Adrenal gland (tissue), 12 donors: ENCODE measurements around the gene SNN. TPM values are rescaled to one million over a fixed set of nuclear protein-coding genes. Genes with fewer than 3 reads are reported as not detected.

Experiments
- DNase-seq, 7 donors: peaks; one replicate each; pipeline ENCODE4 v3.0.0-alpha.2; 2019 to 2020
- H3K27ac ChIP-seq, 5 donors: fragments of 200-600 bp; sonication (generic) in 4 of 5; 1 replicate in 3 of 5; 2 replicates in 2 of 5; pipeline versions ENCODE4 v1.5.1 to v1.8.0; 2016 to 2020; ENCODE audit warnings: mild to moderate bottlenecking in 1 of 5
- H3K27me3 ChIP-seq: fragments of 200-600 bp; 2 replicates; pipeline ENCODE4 v1.8.0; 2021
- H3K36me3 ChIP-seq, 2 donors: fragments of 200-600 bp; replicated peaks in 1 of 2; 1 replicate in 1 of 2; 2 replicates in 1 of 2; pipeline versions ENCODE4 v1.5.1 to v1.8.0; 2018 to 2022
- H3K4me1 ChIP-seq, 2 donors: fragments of 200-600 bp; replicated peaks in 1 of 2; 1 replicate in 1 of 2; 2 replicates in 1 of 2; pipeline versions ENCODE4 v1.5.1 to v1.8.0; 2018 to 2021
- H3K4me3 ChIP-seq, 4 donors: fragments of 200-600 bp; sonication (generic) in 3 of 4; one replicate each; pipeline ENCODE4 v1.5.1; 2016 to 2018
- H3K9me3 ChIP-seq, 3 donors: fragments of 200-600 bp; sonication (generic) in 1 of 3; replicated peaks in 1 of 3; 1 replicate in 2 of 3; 2 replicates in 1 of 3; pipeline versions ENCODE4 v1.5.1 to v1.8.0; 2016 to 2021
- POLR2A ChIP-seq, 2 donors: fragments of 450-650 bp; IDR thresholded peaks; one replicate each; pipeline ENCODE4 v1.6.1; 2017; ENCODE audit warnings: antibody characterized with exemption in 2 of 2, mild to moderate bottlenecking in 2 of 2, moderate library complexity in 1 of 2
- WGBS, 4 donors: extraction: QIAGEN DNeasy Blood & Tissue Kit in 2 of 4; methylation state at CpG; one replicate each; pipeline versions ENCODE4 v1.1.5 to v1.1.7; 2013 to 2017; 5-methylcytosine and 5-hydroxymethylcytosine counted together
- intact Hi-C, 2 donors: fragments of 100-400 bp; cut with DNase I; formaldehyde crosslinking; loops; one replicate each; pipeline versions ENCODE4 v1.14.1 to v1.15.0; 2022 to 2023
- polyA plus RNA-seq, 3 donors: library from polyadenylated mRNA; stranded (reverse); fragments of 200-250 nt in 2 of 3; fragments of 350-450 nt in 1 of 3; fragmentation: Illumina TruSeq in 1 of 3; extraction: RNeasy Lipid Tissue Mini Kit (QIAGEN cat#74804) in 1 of 3; gene quantifications; one replicate each; pipeline ENCODE4 v1.2.3, GENCODE V29; 2013 to 2014
- total RNA-seq, 9 donors: library from RNA; depleted of rRNA in 4 of 9; stranded (reverse); fragments of >200 nt in 4 of 9; fragments of 120-200 nt in 1 of 9; fragmentation: NEBNext Ultra II Directional in 1 of 9; extraction: Animal tissue kit (Norgen Biotek cat#: 25700) in 1 of 9; gene quantifications; one replicate each; pipeline versions ENCODE4 v1.1.0 to v1.2.4, GENCODE V29; 2013 to 2023
- TF ChIP-seq, protein P1 (sequence below), 6 experiments: fragments of 450-650 bp in 4 of 6; fragments of 200-600 bp in 2 of 6; sonication (generic) in 1 of 6; IDR thresholded peaks; 1 replicate in 5 of 6; 2 replicates in 1 of 6; pipeline versions ENCODE4 v1.5.1 to v1.8.0; 2016 to 2021; ENCODE audit warnings: antibody characterized with exemption in 6 of 6, mild to moderate bottlenecking in 2 of 6, moderate library complexity in 1 of 6
- donor health status: healthy with polysubstance abuse.
- donor health status: Bipolar disorder and iron deficiency.
- donor health status: DM: yes; HTN: yes; CAD: no.
- donor health status: DM: no; HTN: no; CAD: no.
- donor health status: DM: no; HTN: no; CAD: no.
- donor health status: DM: yes; HTN: yes; CAD: no.

SNN gene
- total and polyA plus RNA-seq, 12 donors: 10.5 to 94.7 (median 39.3) TPM

DNA sequence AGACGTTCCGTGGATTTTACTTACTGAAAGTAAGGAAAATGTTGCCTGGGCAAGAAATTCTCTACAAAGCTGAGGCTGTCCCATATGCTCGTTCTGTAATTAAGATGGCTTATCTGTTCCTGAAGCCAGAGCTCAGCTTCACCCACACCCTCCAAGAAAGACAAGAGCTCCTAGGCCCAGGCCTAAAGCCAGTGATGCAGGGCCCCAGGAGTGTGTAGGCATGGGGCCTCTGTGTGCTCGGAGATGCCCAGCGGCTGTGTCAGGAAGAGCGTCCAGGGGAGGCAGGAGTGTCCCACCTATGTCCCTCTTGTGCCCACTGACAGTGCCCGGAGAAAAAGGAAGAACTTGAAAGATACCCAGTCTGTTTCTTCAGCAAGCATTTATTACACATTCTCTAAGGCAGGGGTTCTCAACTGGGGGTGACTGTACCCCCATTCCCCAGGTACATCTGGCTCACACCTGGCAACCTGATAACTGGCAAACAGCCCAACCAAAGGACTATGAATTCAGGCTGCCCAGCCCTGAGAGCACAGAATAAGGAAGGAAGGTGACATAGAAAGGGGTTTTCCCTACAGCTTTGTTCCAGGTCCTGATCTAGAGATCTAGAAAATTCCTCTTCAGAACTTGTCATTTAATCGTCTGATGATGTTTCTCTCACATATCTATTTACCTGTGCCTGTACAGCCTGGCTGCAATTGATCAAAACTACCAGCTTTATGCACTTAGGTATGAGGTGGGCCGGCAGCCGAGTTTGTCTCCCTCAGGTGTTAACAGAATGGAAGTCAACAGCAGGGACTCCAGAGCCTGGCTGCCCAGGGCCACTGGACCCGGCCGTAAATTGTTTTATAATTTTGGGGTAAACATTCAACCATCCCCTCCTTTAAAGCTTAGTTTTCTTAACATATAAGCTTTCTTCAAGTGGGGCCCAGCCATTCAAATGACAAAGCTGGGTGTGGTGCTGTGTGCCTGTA, 12.0 kb downstream of the SNN start:
- H3K9me3 ChIP-seq: no peaks in the 10 kb centered on the region
- H3K4me1 ChIP-seq: peaks cover 14 to 31% of the 10 kb centered on the region in 2 donors
- H3K4me3 ChIP-seq: no peak overlapping the region
- no peak for DNase-seq
- intact Hi-C loops: no loop called here
- TF ChIP-seq POLR2A (IDR thresholded peaks at IDR 0.05): no peak
- TF ChIP-seq, protein P1, sequence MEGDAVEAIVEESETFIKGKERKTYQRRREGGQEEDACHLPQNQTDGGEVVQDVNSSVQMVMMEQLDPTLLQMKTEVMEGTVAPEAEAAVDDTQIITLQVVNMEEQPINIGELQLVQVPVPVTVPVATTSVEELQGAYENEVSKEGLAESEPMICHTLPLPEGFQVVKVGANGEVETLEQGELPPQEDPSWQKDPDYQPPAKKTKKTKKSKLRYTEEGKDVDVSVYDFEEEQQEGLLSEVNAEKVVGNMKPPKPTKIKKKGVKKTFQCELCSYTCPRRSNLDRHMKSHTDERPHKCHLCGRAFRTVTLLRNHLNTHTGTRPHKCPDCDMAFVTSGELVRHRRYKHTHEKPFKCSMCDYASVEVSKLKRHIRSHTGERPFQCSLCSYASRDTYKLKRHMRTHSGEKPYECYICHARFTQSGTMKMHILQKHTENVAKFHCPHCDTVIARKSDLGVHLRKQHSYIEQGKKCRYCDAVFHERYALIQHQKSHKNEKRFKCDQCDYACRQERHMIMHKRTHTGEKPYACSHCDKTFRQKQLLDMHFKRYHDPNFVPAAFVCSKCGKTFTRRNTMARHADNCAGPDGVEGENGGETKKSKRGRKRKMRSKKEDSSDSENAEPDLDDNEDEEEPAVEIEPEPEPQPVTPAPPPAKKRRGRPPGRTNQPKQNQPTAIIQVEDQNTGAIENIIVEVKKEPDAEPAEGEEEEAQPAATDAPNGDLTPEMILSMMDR (IDR thresholded peaks at IDR 0.05): no peak
- H3K27ac ChIP-seq: no peak overlapping the region
- no peaks in the 10 kb centered on the region for H3K27me3 ChIP-seq
- 83 to 90% (median 86%) methylated on average over 8 to 12 of the region's 12 CpGs for WGBS, 4 donors
- H3K36me3 ChIP-seq: peaks cover 0 to 74% of the 10 kb centered on the region in 2 donors

DNA sequence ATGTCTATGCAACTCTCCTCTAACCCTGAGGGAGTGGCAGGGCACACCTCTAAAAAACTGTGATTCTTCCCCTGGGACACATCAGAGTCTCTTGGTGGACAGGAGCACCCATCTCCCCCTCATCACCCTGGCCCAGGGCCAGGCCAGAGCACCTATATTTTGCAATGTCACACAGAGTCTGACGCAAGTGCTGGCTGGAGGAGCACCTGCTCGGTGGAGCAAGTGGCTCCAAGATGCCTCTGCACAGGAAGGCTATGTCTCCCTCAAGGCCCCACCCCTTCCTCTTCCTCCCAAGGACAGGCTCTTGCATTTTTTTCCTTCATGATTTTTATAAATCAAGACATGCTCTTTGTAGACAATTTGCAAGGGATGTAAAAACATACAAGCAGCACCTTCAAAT, 13.3 kb downstream of the SNN start:
- no peak overlapping the region for H3K4me3 ChIP-seq
- WGBS, 4 donors: 18 to 38% (median 29%) methylated on average over 2 of the region's 2 CpGs
- H3K9me3 ChIP-seq: no peaks in the 10 kb centered on the region
- H3K27ac ChIP-seq: no peak overlapping the region
- TF ChIP-seq, protein P1 (IDR thresholded peaks at IDR 0.05): no peak
- no peak for TF ChIP-seq POLR2A (IDR thresholded peaks at IDR 0.05)
- DNase-seq: no peak
- H3K36me3 ChIP-seq: peaks cover 0 to 75% of the 10 kb centered on the region in 2 donors
- H3K27me3 ChIP-seq: no peaks in the 10 kb centered on the region
- peaks cover 14 to 21% of the 10 kb centered on the region in 2 donors for H3K4me1 ChIP-seq
- intact Hi-C loops: no loop called here

- no peak overlapping the region for H3K27ac ChIP-seq
- peaks cover 14 to 21% of the 10 kb centered on the region in 2 donors for H3K4me1 ChIP-seq
- TF ChIP-seq, protein P1 (IDR thresholded peaks at IDR 0.05): no peak
- TF ChIP-seq POLR2A (IDR thresholded peaks at IDR 0.05): no peak
- H3K36me3 ChIP-seq: peaks cover 0 to 75% of the 10 kb centered on the region in 2 donors
- DNase-seq: peak in 1 of 7 donors; percentile 49
- no peak overlapping the region for H3K4me3 ChIP-seq
- no peaks in the 10 kb centered on the region for H3K27me3 ChIP-seq
- intact Hi-C loops: no loop called here
- H3K9me3 ChIP-seq: no peaks in the 10 kb centered on the region
- 81 to 89% (median 85%) methylated on average over 12 of the region's 12 CpGs for WGBS, 4 donors
Observed at GRCh38 chr16:11681976-11682654, 13.9 kb downstream of the SNN start.

DNA sequence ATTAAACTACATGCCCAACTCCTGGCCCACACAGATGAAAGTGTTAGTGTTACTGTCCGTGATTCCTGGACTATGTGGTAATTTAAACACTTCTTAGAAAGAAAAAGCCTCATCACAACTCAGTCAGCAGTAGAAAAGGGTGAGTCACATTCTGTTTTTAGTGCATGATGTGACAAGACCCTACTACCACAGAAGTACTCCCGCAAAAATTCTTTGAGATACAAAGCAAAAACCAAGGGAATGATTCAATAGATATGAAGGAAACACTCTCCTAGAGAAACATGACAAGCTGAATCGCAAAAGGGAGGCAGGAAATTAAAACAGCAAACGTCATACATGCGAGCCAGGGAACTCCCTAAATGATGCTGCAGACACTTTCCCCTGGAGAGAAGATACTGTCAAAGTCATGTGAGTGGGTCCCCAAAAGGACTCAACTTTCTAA, 14.4 kb downstream of the SNN start:
- intact Hi-C loops: no loop called here
- WGBS, 4 donors: 65 to 82% (median 76%) methylated on average over 5 of the region's 5 CpGs
- no peaks in the 10 kb centered on the region for H3K27me3 ChIP-seq
- TF ChIP-seq, protein P1 (IDR thresholded peaks at IDR 0.05): no peak
- no peak for TF ChIP-seq POLR2A (IDR thresholded peaks at IDR 0.05)
- H3K9me3 ChIP-seq: no peaks in the 10 kb centered on the region
- no peak overlapping the region for H3K4me3 ChIP-seq
- H3K27ac ChIP-seq: no peak overlapping the region
- peaks cover 0 to 75% of the 10 kb centered on the region in 2 donors for H3K36me3 ChIP-seq
- DNase-seq: no peak
- H3K4me1 ChIP-seq: peaks cover 13 to 21% of the 10 kb centered on the region in 2 donors
